ENCODE measurements around the gene PGLYRP1. TPM values are rescaled to one million over a fixed set of nuclear protein-coding genes. Genes with fewer than 3 reads are reported as not detected.

PGLYRP1 gene
- polyA plus RNA-seq, 1 of the 3 experiments (the other 2 are of a cell fraction) = not detected

DNA sequence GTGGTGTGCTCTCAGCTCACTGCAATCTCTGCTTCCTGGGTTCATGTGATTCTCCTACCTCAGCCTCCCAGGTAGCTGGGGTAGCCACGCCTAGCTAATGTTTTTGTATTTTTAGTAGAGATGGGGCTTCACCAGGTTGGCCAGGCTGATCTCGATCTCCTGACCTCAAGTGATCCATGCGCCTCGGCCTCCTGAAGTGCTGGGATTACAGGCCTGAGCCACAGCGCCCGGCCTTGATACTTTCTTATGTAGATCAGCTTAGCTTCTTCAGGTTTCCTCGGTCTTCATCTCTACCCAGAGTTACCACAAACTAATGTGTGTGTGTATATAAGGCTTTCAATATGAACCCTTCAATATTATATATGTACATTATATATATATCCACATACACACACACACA is 37.5 kb downstream of the PGLYRP1 start:
- no peak for TF ChIP-seq POLR2AphosphoS5 (IDR thresholded peaks at IDR 0.05; ENCODE audit: low read depth, low read length)
- TF ChIP-seq CHD2 (IDR thresholded peaks at IDR 0.05; ENCODE audit: low read length, partially characterized antibody) = no peak
- no peak for TF ChIP-seq EZH2phosphoT487 (IDR thresholded peaks at IDR 0.05; ENCODE audit: borderline replicate concordance, low read depth)
- TF ChIP-seq RAD21 (IDR thresholded peaks at IDR 0.05; ENCODE audit: low read length) = no peak
- no peak for TF ChIP-seq RFX5 (IDR thresholded peaks at IDR 0.05; ENCODE audit: low read length)
- no peak for TF ChIP-seq MXI1 (IDR thresholded peaks at IDR 0.05; ENCODE audit: low read depth, low read length)
- no peak for TF ChIP-seq EP300 (IDR thresholded peaks at IDR 0.05; ENCODE audit: borderline replicate concordance in 1 of 2, low read depth in 1 of 2, low read length in 1 of 2)
- TF ChIP-seq, protein P1, sequence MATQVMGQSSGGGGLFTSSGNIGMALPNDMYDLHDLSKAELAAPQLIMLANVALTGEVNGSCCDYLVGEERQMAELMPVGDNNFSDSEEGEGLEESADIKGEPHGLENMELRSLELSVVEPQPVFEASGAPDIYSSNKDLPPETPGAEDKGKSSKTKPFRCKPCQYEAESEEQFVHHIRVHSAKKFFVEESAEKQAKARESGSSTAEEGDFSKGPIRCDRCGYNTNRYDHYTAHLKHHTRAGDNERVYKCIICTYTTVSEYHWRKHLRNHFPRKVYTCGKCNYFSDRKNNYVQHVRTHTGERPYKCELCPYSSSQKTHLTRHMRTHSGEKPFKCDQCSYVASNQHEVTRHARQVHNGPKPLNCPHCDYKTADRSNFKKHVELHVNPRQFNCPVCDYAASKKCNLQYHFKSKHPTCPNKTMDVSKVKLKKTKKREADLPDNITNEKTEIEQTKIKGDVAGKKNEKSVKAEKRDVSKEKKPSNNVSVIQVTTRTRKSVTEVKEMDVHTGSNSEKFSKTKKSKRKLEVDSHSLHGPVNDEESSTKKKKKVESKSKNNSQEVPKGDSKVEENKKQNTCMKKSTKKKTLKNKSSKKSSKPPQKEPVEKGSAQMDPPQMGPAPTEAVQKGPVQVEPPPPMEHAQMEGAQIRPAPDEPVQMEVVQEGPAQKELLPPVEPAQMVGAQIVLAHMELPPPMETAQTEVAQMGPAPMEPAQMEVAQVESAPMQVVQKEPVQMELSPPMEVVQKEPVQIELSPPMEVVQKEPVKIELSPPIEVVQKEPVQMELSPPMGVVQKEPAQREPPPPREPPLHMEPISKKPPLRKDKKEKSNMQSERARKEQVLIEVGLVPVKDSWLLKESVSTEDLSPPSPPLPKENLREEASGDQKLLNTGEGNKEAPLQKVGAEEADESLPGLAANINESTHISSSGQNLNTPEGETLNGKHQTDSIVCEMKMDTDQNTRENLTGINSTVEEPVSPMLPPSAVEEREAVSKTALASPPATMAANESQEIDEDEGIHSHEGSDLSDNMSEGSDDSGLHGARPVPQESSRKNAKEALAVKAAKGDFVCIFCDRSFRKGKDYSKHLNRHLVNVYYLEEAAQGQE (IDR thresholded peaks at IDR 0.05; ENCODE audit: low read depth, low read length) = no peak
- no peak for TF ChIP-seq ELF1 (IDR thresholded peaks at IDR 0.05)
- TF ChIP-seq TCF12 (IDR thresholded peaks at IDR 0.05) = no peak
- no peak for TF ChIP-seq FOXJ3 (CRISPR knock-in tag; IDR thresholded peaks at IDR 0.05)
- TF ChIP-seq MEF2A (IDR thresholded peaks at IDR 0.05; ENCODE audit: borderline replicate concordance, low read depth) = no peak
- TF ChIP-seq, protein P2, sequence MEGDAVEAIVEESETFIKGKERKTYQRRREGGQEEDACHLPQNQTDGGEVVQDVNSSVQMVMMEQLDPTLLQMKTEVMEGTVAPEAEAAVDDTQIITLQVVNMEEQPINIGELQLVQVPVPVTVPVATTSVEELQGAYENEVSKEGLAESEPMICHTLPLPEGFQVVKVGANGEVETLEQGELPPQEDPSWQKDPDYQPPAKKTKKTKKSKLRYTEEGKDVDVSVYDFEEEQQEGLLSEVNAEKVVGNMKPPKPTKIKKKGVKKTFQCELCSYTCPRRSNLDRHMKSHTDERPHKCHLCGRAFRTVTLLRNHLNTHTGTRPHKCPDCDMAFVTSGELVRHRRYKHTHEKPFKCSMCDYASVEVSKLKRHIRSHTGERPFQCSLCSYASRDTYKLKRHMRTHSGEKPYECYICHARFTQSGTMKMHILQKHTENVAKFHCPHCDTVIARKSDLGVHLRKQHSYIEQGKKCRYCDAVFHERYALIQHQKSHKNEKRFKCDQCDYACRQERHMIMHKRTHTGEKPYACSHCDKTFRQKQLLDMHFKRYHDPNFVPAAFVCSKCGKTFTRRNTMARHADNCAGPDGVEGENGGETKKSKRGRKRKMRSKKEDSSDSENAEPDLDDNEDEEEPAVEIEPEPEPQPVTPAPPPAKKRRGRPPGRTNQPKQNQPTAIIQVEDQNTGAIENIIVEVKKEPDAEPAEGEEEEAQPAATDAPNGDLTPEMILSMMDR (IDR thresholded peaks at IDR 0.05) = no peak
- TF ChIP-seq FOXM1 (IDR thresholded peaks at IDR 0.05; ENCODE audit: low read depth) = no peak
- TF ChIP-seq, protein P3, sequence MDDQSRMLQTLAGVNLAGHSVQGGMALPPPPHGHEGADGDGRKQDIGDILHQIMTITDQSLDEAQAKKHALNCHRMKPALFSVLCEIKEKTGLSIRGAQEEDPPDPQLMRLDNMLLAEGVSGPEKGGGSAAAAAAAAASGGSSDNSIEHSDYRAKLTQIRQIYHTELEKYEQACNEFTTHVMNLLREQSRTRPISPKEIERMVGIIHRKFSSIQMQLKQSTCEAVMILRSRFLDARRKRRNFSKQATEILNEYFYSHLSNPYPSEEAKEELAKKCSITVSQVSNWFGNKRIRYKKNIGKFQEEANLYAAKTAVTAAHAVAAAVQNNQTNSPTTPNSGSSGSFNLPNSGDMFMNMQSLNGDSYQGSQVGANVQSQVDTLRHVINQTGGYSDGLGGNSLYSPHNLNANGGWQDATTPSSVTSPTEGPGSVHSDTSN (IDR thresholded peaks at IDR 0.05) = no peak
- TF ChIP-seq SMC3 (IDR thresholded peaks at IDR 0.05; ENCODE audit: low read depth, low read length) = no peak
- POLR2A ChIA-PET = no interaction called here
- H3K4me3 ChIP-seq (ENCODE audit: low read depth in 2 of 2, low read length in 1 of 2) = no peak overlapping the region
- H3K9ac ChIP-seq = no peak overlapping the region
- CTCF ChIA-PET = no interaction called here
- H3F3A ChIP-seq (replicated peaks; ENCODE audit: insufficient read depth) = no peaks in the 10 kb centered on the region
- no peak for DNase-seq
- no peak overlapping the region for H2AFZ ChIP-seq (ENCODE audit: low read depth)
- H3K27ac ChIP-seq (ENCODE audit: low read depth in 2 of 2, low read length in 1 of 2) = no peak overlapping the region
- H3K9me2 ChIP-seq = no peaks in the 10 kb centered on the region
- WGBS (ENCODE audit: low lambda C conversion rate) = 81% methylated on average over 7 of the region's 7 CpGs
- no peaks in the 10 kb centered on the region for H3K4me1 ChIP-seq (ENCODE audit: control insufficient read depth in 1 of 2, insufficient read depth in 2 of 2, low read depth in 1 of 2, low read length in 1 of 2)
- no peaks in the 10 kb centered on the region; the same call in 1 of the 2 replicates for H3K27me3 ChIP-seq (ENCODE audit: insufficient read depth)
- no peaks in the 10 kb centered on the region for H3K9me3 ChIP-seq
- no peaks in the 10 kb centered on the region for H3K79me2 ChIP-seq (ENCODE audit: insufficient read depth)
- no peak overlapping the region for H3K4me2 ChIP-seq
- no peaks in the 10 kb centered on the region for H3K36me3 ChIP-seq (replicated peaks in 1 of 2; ENCODE audit: control insufficient read depth in 1 of 2, insufficient read depth in 2 of 2, low read length in 1 of 2)
- H4K20me1 ChIP-seq (ENCODE audit: insufficient read depth) = no peaks in the 10 kb centered on the region
